ELF-1 (cell line): ENCODE data around the gene KLRF2.
A peak's percentile ranks its signal among the peaks of the same experiment; 100 is the strongest.
"Not testable (repeated sequence)": the region's sequence is repeated elsewhere in the genome, so short reads cannot be mapped to it uniquely, and the experiment has no call there.

Experiments
- DNase-seq: peaks from one replicate; pipeline ENCODE4 v3.0.0-alpha.2; 2016; ENCODE audit warnings: low read depth, low spot score

Gene KLRF2

GRCh38 chr12:9881246-9881645 is at the start of gene KLRF2:
Gene KLRF2 (plus strand): TSS chr12:9881489. CDS start chr12:9881596, 107 bp downstream.
- no peak for DNase-seq

GRCh38 chr12:9831720-9832119 is 49.6 kb upstream of the KLRF2 start:
- no peak for DNase-seq

GRCh38 chr12:9843407-9843806 is 37.9 kb upstream of the KLRF2 start:
- no peak for DNase-seq

- no peak for DNase-seq
Measured at GRCh38 chr12:9848899-9849298, 32.4 kb upstream of the KLRF2 start.

GRCh38 chr12:9851050-9851449 is 30.2 kb upstream of the KLRF2 start:
- DNase-seq, result no peak

- no peak for DNase-seq
Measured at GRCh38 chr12:9851927-9852326, 29.4 kb upstream of the KLRF2 start.

- no peak for DNase-seq
Measured at GRCh38 chr12:9856151-9856550, 25.1 kb upstream of the KLRF2 start.

- no peak for DNase-seq
Measured at GRCh38 chr12:9856894-9857293, 24.4 kb upstream of the KLRF2 start.

- no peak for DNase-seq
Measured at GRCh38 chr12:9858135-9858534, 23.2 kb upstream of the KLRF2 start.

- no peak for DNase-seq
Measured at GRCh38 chr12:9864913-9865675, 16.2 kb upstream of the KLRF2 start.

GRCh38 chr12:9866860-9867269 is 14.4 kb upstream of the KLRF2 start:
- DNase-seq, result no peak

GRCh38 chr12:9867531-9867930 is 13.8 kb upstream of the KLRF2 start:
- no peak for DNase-seq

GRCh38 chr12:9868311-9868801 is 12.9 kb upstream of the KLRF2 start:
- no peak for DNase-seq

- DNase-seq, result no peak
Measured at GRCh38 chr12:9868951-9869306, 12.4 kb upstream of the KLRF2 start.

- DNase-seq, result no peak
Measured at GRCh38 chr12:9869307-9870161, 11.8 kb upstream of the KLRF2 start, which contains the start of gene CLEC2B. Gene CLEC2B (minus strand): TSS chr12:9869354.

- no peak for DNase-seq
Measured at GRCh38 chr12:9870286-9870866, 10.9 kb upstream of the KLRF2 start.

GRCh38 chr12:9872162-9872561 is 9.1 kb upstream of the KLRF2 start:
- no peak for DNase-seq

- peak; percentile 62 for DNase-seq
Measured at GRCh38 chr12:9872742-9873141, 8.5 kb upstream of the KLRF2 start.

- DNase-seq, result not testable (repeated sequence)
Measured at GRCh38 chr12:9876120-9876519, 5.2 kb upstream of the KLRF2 start.

GRCh38 chr12:9880532-9881078 is 684 bp upstream of the KLRF2 start:
- DNase-seq, result no peak

GRCh38 chr12:9881988-9882387 is 699 bp downstream of the KLRF2 start:
- no peak for DNase-seq

GRCh38 chr12:9883175-9883574 is 1.9 kb downstream of the KLRF2 start:
- DNase-seq, result no peak
